ENCODE results near the gene C22orf15. TPM values are rescaled to one million over a fixed set of nuclear protein-coding genes. Genes with fewer than 3 reads are reported as not detected.

C22orf15 gene
- total and polyA plus RNA-seq, 2 donors (not counting 3 experiments of a cell fraction or from before 2014, with no cell fraction given) = 0.86 TPM; not detected in 1

- H4K20me1 ChIP-seq (replicated peaks; ENCODE audit: control insufficient read depth, extremely low read depth, insufficient read depth, low read length) = no peaks in the 10 kb centered on the region
- H3K79me2 ChIP-seq (ENCODE audit: control insufficient read depth, insufficient read depth, low read length) = no peaks in the 10 kb centered on the region
- no peak overlapping the region for H3K4me3 ChIP-seq (replicated peaks in 1 of 3; ENCODE audit: insufficient read depth in 1 of 3, low read depth in 1 of 3, low read length in 3 of 3)
- no peak overlapping the region for H2AFZ ChIP-seq (ENCODE audit: low read depth, low read length)
- intact Hi-C loops (cut with micrococcal nuclease) (no loop called here), dilution Hi-C loops (cut with MboI; ENCODE audit: extremely low pct_ligation_motif_present, low sequenced_read_pairs) (no loop called here)
- no peak overlapping the region for H3K9ac ChIP-seq (replicated peaks; ENCODE audit: extremely low read depth, insufficient read depth, low read length)
- no peaks in the 10 kb centered on the region for H3K9me1 ChIP-seq (replicated peaks; ENCODE audit: control insufficient read depth, extremely low read depth, insufficient read depth, low read length)
- H3K4me2 ChIP-seq (ENCODE audit: insufficient read depth, low read length) = no peak overlapping the region
- BruUV-seq (replicated peaks) = no TSS peak
- ChIA-PET CTCF (no interaction called here), POLR2A (no interaction called here)
- H3K27me3 ChIP-seq (ENCODE audit: control insufficient read depth in 2 of 2, insufficient read depth in 2 of 2, low read length in 2 of 2) = no peaks in the 10 kb centered on the region
- DNase-seq (ENCODE audit: low read depth, low spot score) = no peak
- H3K36me3 ChIP-seq (ENCODE audit: control insufficient read depth in 2 of 2, extremely low read depth in 1 of 2, insufficient read depth in 2 of 2, low read length in 2 of 2) = no peaks in the 10 kb centered on the region
- H3K9me3 ChIP-seq (replicated peaks; ENCODE audit: control insufficient read depth, insufficient read depth, low read length) = no peaks in the 10 kb centered on the region
- no peak for TF ChIP-seq MYC (IDR thresholded peaks at IDR 0.05; ENCODE audit: low read depth, low read length)
- TF ChIP-seq, protein P1, sequence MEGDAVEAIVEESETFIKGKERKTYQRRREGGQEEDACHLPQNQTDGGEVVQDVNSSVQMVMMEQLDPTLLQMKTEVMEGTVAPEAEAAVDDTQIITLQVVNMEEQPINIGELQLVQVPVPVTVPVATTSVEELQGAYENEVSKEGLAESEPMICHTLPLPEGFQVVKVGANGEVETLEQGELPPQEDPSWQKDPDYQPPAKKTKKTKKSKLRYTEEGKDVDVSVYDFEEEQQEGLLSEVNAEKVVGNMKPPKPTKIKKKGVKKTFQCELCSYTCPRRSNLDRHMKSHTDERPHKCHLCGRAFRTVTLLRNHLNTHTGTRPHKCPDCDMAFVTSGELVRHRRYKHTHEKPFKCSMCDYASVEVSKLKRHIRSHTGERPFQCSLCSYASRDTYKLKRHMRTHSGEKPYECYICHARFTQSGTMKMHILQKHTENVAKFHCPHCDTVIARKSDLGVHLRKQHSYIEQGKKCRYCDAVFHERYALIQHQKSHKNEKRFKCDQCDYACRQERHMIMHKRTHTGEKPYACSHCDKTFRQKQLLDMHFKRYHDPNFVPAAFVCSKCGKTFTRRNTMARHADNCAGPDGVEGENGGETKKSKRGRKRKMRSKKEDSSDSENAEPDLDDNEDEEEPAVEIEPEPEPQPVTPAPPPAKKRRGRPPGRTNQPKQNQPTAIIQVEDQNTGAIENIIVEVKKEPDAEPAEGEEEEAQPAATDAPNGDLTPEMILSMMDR (IDR thresholded peaks at IDR 0.05; ENCODE audit: extremely low read depth in 1 of 2, insufficient read depth in 1 of 2, low read depth in 1 of 2, low read length in 2 of 2) = no peak
- no peak for TF ChIP-seq JUN (IDR thresholded peaks at IDR 0.05; ENCODE audit: borderline replicate concordance, insufficient read depth, insufficient read length, low read depth)
- no peak for TF ChIP-seq GATA2 (IDR thresholded peaks at IDR 0.05; ENCODE audit: insufficient read depth, insufficient read length, low read depth, low read length)
- TF ChIP-seq EZH2 (IDR thresholded peaks at IDR 0.05; ENCODE audit: borderline replicate concordance, low read depth, low read length, severe bottlenecking) = no peak
- TF ChIP-seq MAX (IDR thresholded peaks at IDR 0.05; ENCODE audit: insufficient read depth, insufficient read length) = no peak
- no peak for TF ChIP-seq POLR2AphosphoS5 (IDR thresholded peaks at IDR 0.05; ENCODE audit: insufficient read depth, low read depth, low read length)
- no peak for TF ChIP-seq FOS (IDR thresholded peaks at IDR 0.05; ENCODE audit: borderline replicate concordance, insufficient read depth, low read length)
- TF ChIP-seq POLR2A (IDR thresholded peaks at IDR 0.05; ENCODE audit: low read depth, low read length) = no peak
- FAIRE-seq = no peak
- no peak overlapping the region for H3K27ac ChIP-seq (ENCODE audit: insufficient read depth, low read depth, low read length)
- H3K4me1 ChIP-seq (ENCODE audit: control insufficient read depth, extremely low read depth, insufficient read depth, low read length) = no peaks in the 10 kb centered on the region
These were observed 16.9 kb downstream of the C22orf15 start for GRCh38 chr22:23779731-23780130.
